ENCODE measurements around the gene DDX10.

DNA sequence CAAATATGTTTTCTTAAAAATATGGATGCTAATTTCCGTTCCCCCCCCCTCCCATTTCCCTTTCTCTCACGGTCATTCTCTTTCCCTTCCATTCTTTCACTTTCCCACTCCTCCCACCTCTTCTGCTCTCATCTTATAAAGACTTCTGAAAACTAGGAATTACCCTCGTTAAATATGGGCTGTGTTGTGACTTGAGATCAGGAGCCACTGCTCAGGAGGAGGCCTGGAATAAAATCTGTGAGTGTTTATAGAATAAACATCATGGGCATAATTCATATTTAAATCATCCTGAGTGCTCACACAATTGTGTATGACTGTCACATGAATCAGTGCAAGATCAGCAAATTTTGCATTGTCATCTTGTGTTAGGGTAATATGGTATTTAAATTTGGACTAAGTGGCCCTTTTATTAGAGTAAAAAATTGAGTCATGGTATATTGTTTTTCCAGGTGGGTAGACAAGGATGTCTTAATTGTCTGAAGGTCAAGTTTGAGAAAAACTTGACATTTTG, 208.0 kb downstream of the DDX10 start:
- TF ChIP-seq, protein P1, sequence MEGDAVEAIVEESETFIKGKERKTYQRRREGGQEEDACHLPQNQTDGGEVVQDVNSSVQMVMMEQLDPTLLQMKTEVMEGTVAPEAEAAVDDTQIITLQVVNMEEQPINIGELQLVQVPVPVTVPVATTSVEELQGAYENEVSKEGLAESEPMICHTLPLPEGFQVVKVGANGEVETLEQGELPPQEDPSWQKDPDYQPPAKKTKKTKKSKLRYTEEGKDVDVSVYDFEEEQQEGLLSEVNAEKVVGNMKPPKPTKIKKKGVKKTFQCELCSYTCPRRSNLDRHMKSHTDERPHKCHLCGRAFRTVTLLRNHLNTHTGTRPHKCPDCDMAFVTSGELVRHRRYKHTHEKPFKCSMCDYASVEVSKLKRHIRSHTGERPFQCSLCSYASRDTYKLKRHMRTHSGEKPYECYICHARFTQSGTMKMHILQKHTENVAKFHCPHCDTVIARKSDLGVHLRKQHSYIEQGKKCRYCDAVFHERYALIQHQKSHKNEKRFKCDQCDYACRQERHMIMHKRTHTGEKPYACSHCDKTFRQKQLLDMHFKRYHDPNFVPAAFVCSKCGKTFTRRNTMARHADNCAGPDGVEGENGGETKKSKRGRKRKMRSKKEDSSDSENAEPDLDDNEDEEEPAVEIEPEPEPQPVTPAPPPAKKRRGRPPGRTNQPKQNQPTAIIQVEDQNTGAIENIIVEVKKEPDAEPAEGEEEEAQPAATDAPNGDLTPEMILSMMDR (IDR thresholded peaks at IDR 0.05; ENCODE audit: insufficient read depth, low read length), result no peak
- TF ChIP-seq, protein P2, sequence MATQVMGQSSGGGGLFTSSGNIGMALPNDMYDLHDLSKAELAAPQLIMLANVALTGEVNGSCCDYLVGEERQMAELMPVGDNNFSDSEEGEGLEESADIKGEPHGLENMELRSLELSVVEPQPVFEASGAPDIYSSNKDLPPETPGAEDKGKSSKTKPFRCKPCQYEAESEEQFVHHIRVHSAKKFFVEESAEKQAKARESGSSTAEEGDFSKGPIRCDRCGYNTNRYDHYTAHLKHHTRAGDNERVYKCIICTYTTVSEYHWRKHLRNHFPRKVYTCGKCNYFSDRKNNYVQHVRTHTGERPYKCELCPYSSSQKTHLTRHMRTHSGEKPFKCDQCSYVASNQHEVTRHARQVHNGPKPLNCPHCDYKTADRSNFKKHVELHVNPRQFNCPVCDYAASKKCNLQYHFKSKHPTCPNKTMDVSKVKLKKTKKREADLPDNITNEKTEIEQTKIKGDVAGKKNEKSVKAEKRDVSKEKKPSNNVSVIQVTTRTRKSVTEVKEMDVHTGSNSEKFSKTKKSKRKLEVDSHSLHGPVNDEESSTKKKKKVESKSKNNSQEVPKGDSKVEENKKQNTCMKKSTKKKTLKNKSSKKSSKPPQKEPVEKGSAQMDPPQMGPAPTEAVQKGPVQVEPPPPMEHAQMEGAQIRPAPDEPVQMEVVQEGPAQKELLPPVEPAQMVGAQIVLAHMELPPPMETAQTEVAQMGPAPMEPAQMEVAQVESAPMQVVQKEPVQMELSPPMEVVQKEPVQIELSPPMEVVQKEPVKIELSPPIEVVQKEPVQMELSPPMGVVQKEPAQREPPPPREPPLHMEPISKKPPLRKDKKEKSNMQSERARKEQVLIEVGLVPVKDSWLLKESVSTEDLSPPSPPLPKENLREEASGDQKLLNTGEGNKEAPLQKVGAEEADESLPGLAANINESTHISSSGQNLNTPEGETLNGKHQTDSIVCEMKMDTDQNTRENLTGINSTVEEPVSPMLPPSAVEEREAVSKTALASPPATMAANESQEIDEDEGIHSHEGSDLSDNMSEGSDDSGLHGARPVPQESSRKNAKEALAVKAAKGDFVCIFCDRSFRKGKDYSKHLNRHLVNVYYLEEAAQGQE (IDR thresholded peaks at IDR 0.05; ENCODE audit: insufficient replicate concordance, low read depth), result no peak
- TF ChIP-seq SPI1 (IDR thresholded peaks at IDR 0.05; ENCODE audit: borderline replicate concordance, low read depth) (no peak), POLR2AphosphoS5 (IDR thresholded peaks at IDR 0.05; ENCODE audit: low read depth) (no peak), GABPA (IDR thresholded peaks at IDR 0.05; ENCODE audit: low read depth) (no peak)

All from HL-60 (cell line).